Activated CD4-positive, alpha-beta T cell treated with anti-CD3 and anti-CD28 coated beads, Interleukin-2, amount 50 U/mL, for 16 hours (primary cell): ENCODE results near the gene RNF115.
A peak's percentile ranks its signal among the peaks of the same experiment; 100 is the strongest.
"Not testable (repeated sequence)": the region's sequence is repeated elsewhere in the genome, so short reads cannot be mapped to it uniquely, and the experiment has no call there.

Source experiments
- DNase-seq: peaks from one replicate; pipeline ENCODE4 v3.0.0-alpha.2; 2020

The RNF115 gene

DNA sequence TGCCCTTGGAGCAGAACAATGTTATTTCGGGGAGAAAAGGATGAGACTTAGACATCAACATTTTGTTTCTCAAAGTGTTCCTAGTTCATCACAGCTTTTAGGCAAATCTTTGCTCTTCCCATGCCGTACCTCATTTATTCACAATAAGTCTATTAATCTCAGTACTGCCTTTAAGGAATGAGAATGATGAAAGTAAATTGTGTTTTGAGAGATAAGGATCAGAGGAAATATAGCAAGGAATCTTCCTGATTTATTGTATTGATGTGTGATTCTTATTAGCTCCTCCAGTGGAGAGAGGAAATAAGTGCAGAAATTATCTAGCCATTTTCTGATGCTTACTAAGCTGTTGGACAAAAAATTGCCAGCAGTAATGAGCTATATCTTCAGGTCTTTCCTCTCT is 2.1 kb upstream of the RNF115 start:
- DNase-seq: no peak

DNA sequence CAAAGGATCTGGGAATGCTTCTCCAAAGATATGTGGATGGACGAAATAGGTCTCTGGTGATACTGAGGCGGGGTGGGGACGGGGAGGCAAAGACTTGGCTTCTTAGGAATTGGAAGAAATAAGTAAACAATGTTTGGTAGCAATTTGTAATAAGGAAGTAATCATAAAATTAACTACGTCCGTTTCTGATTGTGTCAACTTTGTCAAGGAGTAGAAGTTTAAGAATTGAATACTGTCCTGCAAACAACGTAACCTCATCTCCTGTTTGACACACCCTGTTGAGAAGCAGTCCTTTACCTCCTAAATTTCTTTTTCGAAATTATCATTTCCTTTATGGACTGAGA is 576 bp upstream of the RNF115 start:
- DNase-seq: no peak

- not testable (repeated sequence) for DNase-seq
These were observed 1.0 kb downstream of the RNF115 start for GRCh38 chr1:145822779-145823331.

- not testable (repeated sequence) for DNase-seq
These were observed 5.8 kb downstream of the RNF115 start for GRCh38 chr1:145818095-145818494.

DNA sequence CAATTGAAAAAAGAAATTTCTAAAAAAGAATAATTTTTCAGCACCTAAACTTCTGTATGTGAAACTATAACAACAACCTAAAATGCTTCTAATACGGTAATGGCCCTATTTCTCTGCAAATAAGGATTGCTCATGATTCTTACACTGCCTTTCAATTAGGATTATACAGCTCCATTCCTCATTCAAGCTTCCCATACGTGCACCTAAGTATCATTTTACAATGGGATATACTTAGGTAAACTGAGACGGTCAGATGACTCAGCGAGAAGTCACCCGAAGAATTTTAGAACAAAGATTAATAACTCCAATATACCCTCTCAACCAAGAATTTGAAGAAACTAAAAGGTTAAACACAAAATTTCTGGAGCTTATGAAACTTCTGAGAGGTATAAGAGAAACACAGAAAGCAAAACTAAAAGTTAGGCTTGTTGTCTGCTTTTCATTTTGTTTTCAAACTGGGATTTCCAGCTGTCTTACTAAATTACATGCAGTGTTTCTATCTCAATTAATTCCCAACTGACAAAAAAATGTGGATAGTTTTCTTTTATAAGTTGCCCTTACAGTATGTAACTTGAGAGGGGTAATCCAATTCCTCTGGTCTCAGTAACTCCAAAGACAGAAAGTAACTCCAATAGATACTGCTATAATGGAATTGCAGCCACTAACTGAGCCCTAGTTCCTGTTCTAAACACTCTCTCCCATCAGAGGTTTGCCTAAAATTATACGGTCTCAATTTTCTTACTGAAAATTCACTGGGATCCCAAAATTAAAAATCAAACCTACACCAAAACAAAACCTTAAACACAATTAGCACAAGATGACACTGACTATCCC is 10.7 kb downstream of the RNF115 start:
- DNase-seq: not testable (repeated sequence)

GRCh38 chr1:145806844-145807243 is 17.1 kb downstream of the RNF115 start:
- no peak for DNase-seq

GRCh38 chr1:145806408-145806807 is 17.5 kb downstream of the RNF115 start:
- no peak for DNase-seq

DNA sequence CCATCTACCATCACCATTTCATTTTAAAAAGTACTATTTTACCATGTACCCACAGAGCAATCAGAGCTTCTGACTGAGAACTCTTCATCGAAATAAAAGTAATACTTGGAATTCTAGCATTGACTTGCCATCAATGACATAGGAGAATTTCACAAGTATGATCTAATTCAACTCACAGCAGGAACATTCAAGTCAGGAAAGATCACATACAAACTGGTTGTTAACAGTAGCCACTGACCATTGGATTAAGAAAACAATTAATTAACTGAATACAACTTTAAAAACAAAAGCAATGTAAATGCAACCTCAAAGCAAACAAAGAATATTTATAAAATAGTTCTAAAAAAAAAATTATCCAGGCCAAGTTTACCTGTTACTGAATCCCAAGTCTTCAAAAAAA is 18.8 kb downstream of the RNF115 start:
- DNase-seq: no peak

DNA sequence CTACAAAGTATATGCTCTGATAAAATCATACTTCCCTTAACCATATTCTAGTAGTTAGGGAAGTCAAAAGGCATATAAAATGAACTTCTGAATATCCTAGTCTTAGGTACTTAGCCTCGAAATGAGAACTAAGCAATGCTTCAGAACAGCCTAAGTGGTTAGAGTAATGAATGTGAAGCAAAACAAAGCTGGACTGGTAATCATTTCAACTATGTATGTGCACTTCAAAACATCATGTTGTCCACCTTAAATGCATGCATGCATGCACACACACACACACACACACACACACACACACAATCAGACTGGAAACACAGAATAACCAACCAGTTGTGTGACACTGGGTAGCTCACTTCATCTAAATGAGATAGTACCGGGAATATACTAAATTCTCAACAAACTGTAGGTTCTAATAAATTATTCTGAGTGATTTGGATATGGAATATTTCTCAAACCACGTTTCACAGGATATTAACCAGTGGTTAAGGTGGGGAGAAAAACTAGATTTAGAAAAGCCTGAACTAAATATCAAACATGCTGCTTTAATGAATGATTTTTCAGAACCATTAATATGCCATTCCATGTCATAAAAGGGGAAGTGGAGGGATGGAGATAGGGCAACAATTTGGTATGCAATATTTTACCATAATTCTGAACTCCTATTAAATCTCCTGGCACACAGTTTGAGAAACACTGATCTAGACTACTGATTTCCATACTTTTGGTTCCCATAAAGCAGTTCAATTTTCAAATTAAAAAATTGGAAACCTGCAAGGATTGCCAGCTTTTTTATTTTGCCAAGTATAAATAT is 19.5 kb downstream of the RNF115 start:
- no peak for DNase-seq

DNA sequence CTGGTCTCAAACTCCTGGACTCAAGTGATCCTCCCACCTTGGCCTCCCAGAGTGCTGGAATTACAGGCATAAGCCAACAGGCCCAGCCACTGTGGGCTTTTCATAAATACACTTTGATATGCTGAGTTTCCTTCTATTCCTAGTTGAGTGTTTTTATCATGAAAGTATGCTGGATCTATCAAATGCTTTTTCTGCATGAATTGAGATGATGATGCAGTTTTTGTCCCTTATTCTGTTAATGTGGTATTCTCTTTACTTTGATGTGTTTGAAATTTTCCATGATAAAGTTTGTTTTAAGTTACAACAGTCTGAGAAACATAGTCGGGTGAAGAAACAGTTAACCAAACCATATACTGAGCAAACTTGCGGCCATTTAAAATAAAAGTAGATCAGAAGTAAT is 24.1 kb downstream of the RNF115 start:
- DNase-seq: no peak

- no peak for DNase-seq
These were observed 27.1 kb downstream of the RNF115 start for GRCh38 chr1:145796753-145797152.

DNA sequence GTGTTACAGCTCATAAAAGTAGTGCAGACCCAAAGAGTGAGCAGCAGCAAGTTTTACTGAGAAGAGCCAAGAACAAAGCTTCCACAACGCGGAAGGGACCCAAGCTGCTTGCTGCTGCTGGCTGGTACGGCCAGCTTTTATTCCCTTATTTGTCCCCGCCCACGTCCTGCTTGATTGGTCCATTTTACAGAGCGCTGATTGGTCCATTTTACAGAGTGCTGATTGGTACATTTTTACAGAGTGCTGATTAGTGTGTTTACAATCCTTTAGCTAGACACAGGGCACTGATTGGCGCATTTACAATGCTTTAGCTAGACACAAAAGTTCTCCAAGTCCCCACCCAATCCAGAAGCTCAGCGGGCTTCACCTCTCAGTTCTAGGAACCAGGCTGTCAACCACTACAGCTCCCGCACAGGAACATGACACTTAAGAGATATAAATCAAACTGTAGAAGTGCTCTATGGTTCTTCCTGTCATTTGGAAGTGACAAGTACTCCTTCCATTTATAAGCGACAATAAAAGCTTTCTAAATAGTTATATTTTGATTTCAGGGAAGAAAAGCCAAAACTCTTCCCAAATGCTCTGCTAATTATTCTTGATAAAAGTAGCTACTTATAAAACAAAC is 28.5 kb downstream of the RNF115 start:
- DNase-seq: no peak

DNA sequence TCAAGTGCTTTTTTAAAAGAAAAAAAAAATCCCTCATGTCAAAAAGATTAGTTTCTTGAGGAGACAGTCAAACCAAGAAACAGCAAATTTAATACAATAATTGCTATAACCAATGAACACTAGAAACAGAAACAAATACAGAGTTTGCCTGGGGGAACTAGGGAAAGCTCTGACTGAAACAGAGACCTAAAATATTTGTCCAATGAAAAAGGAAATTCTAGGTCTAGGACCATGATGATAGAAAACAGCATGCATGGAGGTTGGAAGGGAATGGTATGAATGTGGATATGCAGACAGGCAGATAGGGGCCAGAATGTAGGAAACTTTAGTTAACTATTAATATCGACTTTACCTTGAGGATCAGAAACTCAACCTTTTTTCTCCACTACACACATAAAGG is 31.4 kb downstream of the RNF115 start:
- DNase-seq: no peak

DNA sequence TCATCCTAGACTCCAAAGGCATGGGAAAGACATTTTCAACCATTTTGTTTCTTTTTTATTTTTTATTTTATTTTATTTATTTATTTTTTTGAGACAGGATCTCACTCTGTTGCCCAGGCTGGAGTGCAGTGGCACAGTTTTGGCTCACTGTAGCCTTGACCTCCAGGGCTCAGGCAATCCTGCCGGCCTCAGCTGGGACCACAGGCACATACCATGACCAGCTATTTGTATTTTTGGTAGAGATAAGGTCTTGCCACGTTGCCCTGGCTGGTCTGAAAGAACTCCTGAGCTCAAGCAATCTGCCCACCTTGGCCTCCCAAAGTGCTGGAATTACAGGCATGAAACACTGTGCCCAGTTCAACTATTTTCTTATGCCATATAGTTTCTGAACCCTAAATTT is 32.0 kb downstream of the RNF115 start:
- not testable (repeated sequence) for DNase-seq

- no peak for DNase-seq
These were observed 35.3 kb downstream of the RNF115 start for GRCh38 chr1:145788580-145788979.

GRCh38 chr1:145786271-145786670 is 37.6 kb downstream of the RNF115 start:
- peak; percentile 6 for DNase-seq

DNA sequence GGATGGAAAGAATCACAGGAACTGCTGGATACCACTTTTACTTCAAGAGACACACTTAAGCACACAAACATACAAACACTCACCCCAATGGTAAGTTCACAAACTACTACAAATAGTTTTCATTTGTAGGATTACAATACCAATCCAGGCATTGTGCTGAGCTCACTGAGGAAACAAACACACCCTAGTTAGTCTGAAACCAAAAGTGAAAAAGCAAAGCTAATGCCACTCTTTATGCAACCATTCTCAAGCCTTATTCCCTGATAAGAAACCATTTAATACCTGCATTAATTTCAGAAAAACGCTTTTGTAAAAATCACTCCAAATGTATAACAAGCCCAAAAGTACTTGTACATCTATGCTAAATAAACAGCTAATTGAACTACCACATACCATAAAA is 38.3 kb downstream of the RNF115 start:
- peak; percentile 8 for DNase-seq

DNA sequence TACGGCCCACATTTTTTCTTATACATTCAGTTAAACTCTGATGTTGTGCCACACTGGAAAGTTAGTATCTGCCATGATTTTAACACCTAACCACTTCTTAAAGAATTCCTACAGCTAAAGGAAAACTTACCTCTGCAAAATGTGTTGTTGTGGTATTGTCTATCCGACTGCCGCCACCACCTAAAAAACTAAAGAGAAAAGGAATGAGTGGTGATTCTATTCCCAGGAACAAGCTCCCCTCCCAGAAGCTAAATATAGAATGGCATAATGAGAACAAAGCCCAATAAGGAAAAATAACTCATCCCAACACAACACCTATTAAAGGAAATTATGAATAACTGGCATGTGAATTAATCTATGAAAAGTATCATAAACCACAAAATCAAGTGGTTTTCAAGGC is 39.5 kb downstream of the RNF115 start:
- no peak for DNase-seq

DNA sequence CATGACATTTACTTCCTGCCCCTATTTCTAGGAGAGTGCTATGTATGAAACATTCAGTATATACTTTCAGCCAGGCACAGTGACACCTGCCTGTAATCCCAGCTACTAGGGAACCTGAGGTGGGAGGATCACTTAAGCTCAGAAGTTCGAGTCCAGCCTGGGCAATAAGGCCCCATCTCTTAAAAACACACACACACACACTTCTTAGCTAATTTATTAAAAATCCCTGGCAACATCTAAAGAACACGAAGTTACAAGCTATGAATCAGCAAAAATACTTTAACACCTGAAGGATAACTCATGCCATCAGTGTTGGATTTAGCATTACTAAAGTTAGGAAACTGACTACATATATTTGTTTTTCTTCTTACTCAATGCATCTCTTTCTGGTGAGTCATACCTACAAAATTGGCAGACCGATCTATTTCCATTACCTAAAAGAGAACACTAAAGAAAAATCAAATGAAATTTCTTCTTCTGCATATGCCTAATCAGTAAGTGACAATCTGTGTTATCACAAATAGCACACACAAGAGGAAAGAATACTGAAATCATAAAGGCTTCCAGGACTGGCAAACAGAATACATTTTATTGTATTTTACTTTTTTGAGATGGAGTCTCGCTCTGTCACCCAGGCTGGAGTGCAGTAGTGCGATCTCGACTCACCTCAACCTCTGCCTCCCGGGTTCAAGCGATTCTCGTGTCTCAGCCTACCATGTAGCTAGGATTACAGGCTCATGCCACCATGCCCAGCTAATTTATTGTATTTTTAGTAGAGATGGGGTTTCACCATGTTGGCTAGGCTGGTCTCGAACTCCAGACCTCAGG is 41.4 kb downstream of the RNF115 start:
- peak; percentile 30 for DNase-seq

GRCh38 chr1:145778146-145778540 is 45.8 kb downstream of the RNF115 start:
- DNase-seq: no peak

DNA sequence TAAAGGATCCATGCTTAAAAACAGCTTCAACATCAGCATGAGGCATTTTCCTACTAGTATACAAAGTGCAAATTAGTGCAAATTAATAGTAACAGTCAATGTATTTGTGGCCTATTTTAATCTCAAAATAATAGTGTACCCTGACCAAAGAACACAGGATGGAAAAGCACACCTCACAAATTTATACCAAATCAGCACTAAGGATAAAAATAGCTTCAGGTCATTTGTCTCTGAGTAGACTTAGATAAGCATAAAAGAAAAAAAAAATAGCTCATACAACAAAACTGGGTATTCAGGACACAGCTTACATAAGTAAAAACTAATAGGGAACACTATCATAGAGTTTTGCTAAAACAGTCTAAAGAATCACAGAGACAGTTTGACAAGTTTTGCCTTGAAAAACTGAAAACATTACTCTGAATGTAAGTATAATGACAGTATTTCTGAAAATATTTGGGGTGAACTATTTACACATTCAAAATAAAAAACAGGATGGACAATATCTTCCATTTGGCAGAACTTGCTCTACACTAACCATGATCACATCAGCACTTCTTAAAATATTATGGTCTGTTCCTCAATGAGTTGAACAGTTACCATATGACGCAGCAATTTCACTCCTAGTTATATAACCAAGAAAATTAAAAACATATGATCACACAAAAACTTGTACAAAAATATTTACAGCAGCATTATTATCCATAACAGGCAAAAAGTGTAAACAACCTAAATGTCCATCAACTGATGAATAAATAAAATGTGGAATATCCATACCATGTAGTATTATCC is 46.3 kb downstream of the RNF115 start:
- DNase-seq: no peak

DNA sequence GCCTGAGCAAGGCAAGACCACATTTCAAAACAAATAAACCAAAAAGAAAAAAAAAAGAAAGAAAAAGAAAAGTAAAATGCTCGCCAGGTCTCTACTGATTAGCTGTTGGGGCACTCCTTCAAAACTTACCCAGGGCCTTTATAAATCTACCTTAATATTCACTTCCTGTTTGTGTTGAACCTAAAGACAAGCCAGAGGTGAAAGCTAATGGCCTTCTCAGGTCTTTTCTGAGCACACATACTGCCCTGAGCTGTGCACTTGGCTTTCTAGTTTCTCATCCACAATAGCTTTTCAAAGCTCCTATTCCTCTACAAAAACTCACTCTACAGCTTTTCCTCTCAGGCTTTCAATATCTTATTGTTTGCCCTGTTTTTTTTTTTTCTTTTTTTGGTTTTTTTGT is 50.5 kb downstream of the RNF115 start:
- DNase-seq: no peak
